Measurements from ENCODE around the gene KCNIP3. TPM values are rescaled to one million over a fixed set of nuclear protein-coding genes. Genes with fewer than 3 reads are reported as not detected.

Gene KCNIP3
- total and polyA plus RNA-seq, 9 of the 15 experiments (the other 6 are each of a cell fraction or from before 2014, with no cell fraction given): 0.04 TPM; not detected in 8

DNA sequence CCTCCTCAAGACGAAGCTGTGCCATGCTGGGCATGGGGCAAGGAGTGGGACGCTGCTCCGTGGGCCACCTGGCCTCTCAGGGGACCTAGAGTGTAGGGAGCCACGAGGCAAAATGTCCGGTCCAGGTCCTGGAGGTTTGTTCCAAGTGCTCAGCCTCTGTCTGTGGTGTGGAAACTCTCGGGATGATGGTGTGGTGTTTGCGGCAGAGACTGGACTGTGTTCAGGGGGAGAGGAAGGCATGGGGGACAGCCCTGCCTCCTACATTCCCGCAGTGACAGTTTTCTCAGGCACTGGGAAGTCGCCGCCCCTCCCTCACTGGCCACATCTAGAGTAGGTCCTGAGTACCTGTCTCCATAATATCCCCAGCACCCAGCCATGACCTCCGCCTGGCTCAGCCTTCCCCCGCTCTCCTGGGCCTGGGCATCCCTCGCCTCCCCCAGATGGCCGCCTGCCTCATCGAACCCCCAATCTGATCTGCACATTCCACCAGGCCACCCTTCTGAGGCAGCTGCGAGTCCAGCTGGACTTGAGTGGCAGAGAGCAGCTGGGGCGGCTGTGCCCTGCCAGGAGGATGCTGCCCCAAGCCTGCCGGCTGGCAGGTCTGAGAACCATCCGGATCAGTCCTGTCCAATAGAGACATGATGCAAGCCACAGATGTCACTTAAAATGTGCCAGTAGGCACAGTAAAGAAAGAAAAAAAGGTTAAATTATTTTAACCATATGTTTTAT lies 6.2 kb downstream of the KCNIP3 start:
- H3K36me3 ChIP-seq (ENCODE audit: control insufficient read depth, insufficient read depth, low read length): no peaks in the 10 kb centered on the region
- H3K9me1 ChIP-seq (ENCODE audit: control insufficient read depth, insufficient read depth, low read length): no peaks in the 10 kb centered on the region
- DNase-seq (ENCODE audit: extremely low read depth in 1 of 4, low spot score in 3 of 4): no peak
- in situ Hi-C loops (cut with MboI) (no loop called here), intact Hi-C loops (cut with micrococcal nuclease) (no loop called here)
- ChIA-PET POLR2A (no interaction called here), CTCF (ENCODE audit: low intra/inter-chr PET ratio) (no interaction called here)
- ATAC-seq: no peak; the same call in 2 of the 3 replicates
- H3K79me2 ChIP-seq (ENCODE audit: control insufficient read depth, insufficient read depth, low read length): no peaks in the 10 kb centered on the region
- no TSS peak for BruUV-seq (replicated peaks)
- no peak for TF ChIP-seq FOXA1 (IDR thresholded peaks at IDR 0.05; ENCODE audit: borderline replicate concordance)
- no peak for TF ChIP-seq DPF2 (IDR thresholded peaks at IDR 0.05)
- TF ChIP-seq MTA1 (IDR thresholded peaks at IDR 0.05; ENCODE audit: borderline replicate concordance): no peak
- no peak for TF ChIP-seq KDM5B (IDR thresholded peaks at IDR 0.05; ENCODE audit: insufficient replicate concordance, low read depth, low read length)
- no peak for TF ChIP-seq TAF15 (IDR thresholded peaks at IDR 0.05; ENCODE audit: low read depth, low read length)
- no peak for TF ChIP-seq ZNF212 (CRISPR knock-in tag; IDR thresholded peaks at IDR 0.05)
- TF ChIP-seq ELF2 (CRISPR knock-in tag; IDR thresholded peaks at IDR 0.05): no peak
- no peak for TF ChIP-seq CEBPB (tag; IDR thresholded peaks at IDR 0.05)
- TF ChIP-seq ZBTB2 (IDR thresholded peaks at IDR 0.05): no peak
- no peak for TF ChIP-seq HMG20B (CRISPR knock-in tag; IDR thresholded peaks at IDR 0.05)
- no peak for TF ChIP-seq ZNF347 (CRISPR knock-in tag; IDR thresholded peaks at IDR 0.05; ENCODE audit: low read depth)
- TF ChIP-seq HDAC2 (IDR thresholded peaks at IDR 0.05): no peak
- no peak for TF ChIP-seq CCNT2 (IDR thresholded peaks at IDR 0.05; ENCODE audit: borderline replicate concordance, extremely low read depth, insufficient read length, low read depth, low read length)
- TF ChIP-seq, protein P1, sequence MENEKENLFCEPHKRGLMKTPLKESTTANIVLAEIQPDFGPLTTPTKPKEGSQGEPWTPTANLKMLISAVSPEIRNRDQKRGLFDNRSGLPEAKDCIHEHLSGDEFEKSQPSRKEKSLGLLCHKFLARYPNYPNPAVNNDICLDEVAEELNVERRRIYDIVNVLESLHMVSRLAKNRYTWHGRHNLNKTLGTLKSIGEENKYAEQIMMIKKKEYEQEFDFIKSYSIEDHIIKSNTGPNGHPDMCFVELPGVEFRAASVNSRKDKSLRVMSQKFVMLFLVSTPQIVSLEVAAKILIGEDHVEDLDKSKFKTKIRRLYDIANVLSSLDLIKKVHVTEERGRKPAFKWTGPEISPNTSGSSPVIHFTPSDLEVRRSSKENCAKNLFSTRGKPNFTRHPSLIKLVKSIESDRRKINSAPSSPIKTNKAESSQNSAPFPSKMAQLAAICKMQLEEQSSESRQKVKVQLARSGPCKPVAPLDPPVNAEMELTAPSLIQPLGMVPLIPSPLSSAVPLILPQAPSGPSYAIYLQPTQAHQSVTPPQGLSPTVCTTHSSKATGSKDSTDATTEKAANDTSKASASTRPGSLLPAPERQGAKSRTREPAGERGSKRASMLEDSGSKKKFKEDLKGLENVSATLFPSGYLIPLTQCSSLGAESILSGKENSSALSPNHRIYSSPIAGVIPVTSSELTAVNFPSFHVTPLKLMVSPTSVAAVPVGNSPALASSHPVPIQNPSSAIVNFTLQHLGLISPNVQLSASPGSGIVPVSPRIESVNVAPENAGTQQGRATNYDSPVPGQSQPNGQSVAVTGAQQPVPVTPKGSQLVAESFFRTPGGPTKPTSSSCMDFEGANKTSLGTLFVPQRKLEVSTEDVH (IDR thresholded peaks at IDR 0.05; ENCODE audit: low read depth, partially characterized antibody): no peak
- no peak for TF ChIP-seq ZNF561 (CRISPR knock-in tag; conservative IDR thresholded peaks at IDR 0.05)
- TF ChIP-seq MNT (conservative IDR thresholded peaks at IDR 0.05): no peak
- no peak overlapping the region for H2AFZ ChIP-seq (ENCODE audit: low read depth, low read length)
- no peak overlapping the region for H3K27ac ChIP-seq (ENCODE audit: extremely low read depth, low read depth, low read length)
- peaks cover 10 to 69% of the 10 kb centered on the region in 2 experiments for H3K27me3 ChIP-seq (ENCODE audit: control insufficient read depth in 2 of 2, insufficient read depth in 2 of 2, low read length in 2 of 2)
- H3K9ac ChIP-seq (ENCODE audit: insufficient read depth in 1 of 2, low read depth in 2 of 2, low read length in 2 of 2): no peak overlapping the region; a peak in 1 of 4 replicates
- H3K4me1 ChIP-seq (replicated peaks in 1 of 2; ENCODE audit: control insufficient read depth in 2 of 2, insufficient read depth in 2 of 2, low read length in 2 of 2): no peaks in the 10 kb centered on the region; a peak in 2 of 5 replicates
- H3K9me3 ChIP-seq (replicated peaks; ENCODE audit: control insufficient read depth, insufficient read depth, low read depth, low read length): no peaks in the 10 kb centered on the region
- no peak overlapping the region for H3K4me2 ChIP-seq (ENCODE audit: insufficient read depth, low read length)
- whole genome bisulfite sequencing (ENCODE audit: insufficient coverage, low coverage, missing lambda C conversion rate): 5% methylated on average over 16 of the region's 19 CpGs
- FAIRE-seq: no peak
- H3K4me3 ChIP-seq: no peak overlapping the region
- peaks cover 5% of the 10 kb centered on the region; the same call in 1 of the 2 replicates for H4K20me1 ChIP-seq (replicated peaks; ENCODE audit: control insufficient read depth, insufficient read depth, low read length)

Data from K562 (cell line).